CD14-positive monocyte (primary cell): Measurements from ENCODE around the gene TRMT13. TPM values are rescaled to one million over a fixed set of nuclear protein-coding genes. Genes with fewer than 3 reads are reported as not detected.

Source experiments
- DNase-seq, 3 donors: peaks; one replicate each; pipeline ENCODE4 v3.0.0-alpha.2; 2011 to 2022
- H2AFZ ChIP-seq: 2 replicates; pipeline ENCODE4 v1.6.0; 2012; ENCODE audit warnings: mild to moderate bottlenecking, low read depth, low read length, inconsistent platforms; ENCODE audit not compliant: insufficient read depth, poor library complexity, severe bottlenecking
- H3K27ac ChIP-seq, 2 donors: 1 replicate in 1 of 2; 2 replicates in 1 of 2; pipeline ENCODE4 v1.5.1; 2012 to 2013; ENCODE audit warnings: low read length in 2 of 2, control low read depth in 1 of 2, inconsistent platforms in 1 of 2, low read depth in 1 of 2, mild to moderate bottlenecking in 1 of 2
- H3K27me3 ChIP-seq, 2 donors: one replicate each; pipeline versions ENCODE4 v1.6.0 to v1.6.1; 2011 to 2013; ENCODE audit warnings: low read length in 2 of 2; ENCODE audit not compliant: control insufficient read depth in 2 of 2, insufficient read depth in 2 of 2
- H3K36me3 ChIP-seq, 2 donors: replicated peaks in 1 of 2; 1 replicate in 1 of 2; 2 replicates in 1 of 2; pipeline versions ENCODE4 v1.5.1 to v1.6.1; 2012 to 2013; ENCODE audit warnings: low read length in 2 of 2, control low read depth in 1 of 2, inconsistent platforms in 1 of 2, mild to moderate bottlenecking in 1 of 2; ENCODE audit not compliant: insufficient read depth in 2 of 2, control insufficient read depth in 1 of 2
- H3K4me1 ChIP-seq, 2 donors: 1 replicate in 1 of 2; 2 replicates in 1 of 2; pipeline versions ENCODE4 v1.5.1 to v1.6.1; 2012 to 2013; ENCODE audit warnings: low read length in 2 of 2, control low read depth in 1 of 2, inconsistent platforms in 1 of 2, mild to moderate bottlenecking in 1 of 2, moderate library complexity in 1 of 2; ENCODE audit not compliant: insufficient read depth in 2 of 2, control insufficient read depth in 1 of 2
- H3K4me2 ChIP-seq: replicated peaks from 2 replicates; pipeline ENCODE3; 2012; ENCODE audit warnings: low read length, moderate library complexity, mild to moderate bottlenecking; ENCODE audit not compliant: poor library complexity, severe bottlenecking; ENCODE audit errors: extremely low read depth
- H3K4me3 ChIP-seq, 3 experiments: fragments of 200-600 bp in 1 of 3; sonication (generic) in 1 of 3; replicated peaks in 1 of 3; 1 replicate in 2 of 3; 2 replicates in 1 of 3; pipeline ENCODE4 v1.5.1; 2011 to 2013; ENCODE audit warnings: low read length in 3 of 3, mild to moderate bottlenecking in 3 of 3, control low read depth in 2 of 3, low read depth in 2 of 3, inconsistent platforms in 1 of 3, moderate library complexity in 1 of 3
- H3K79me2 ChIP-seq: 2 replicates; pipeline ENCODE4 v1.6.0; 2012; ENCODE audit warnings: mild to moderate bottlenecking, control low read depth, inconsistent platforms, low read length, moderate library complexity; ENCODE audit not compliant: insufficient read depth
- H3K9ac ChIP-seq: 2 replicates; pipeline ENCODE4 v1.6.0; 2017; ENCODE audit warnings: low read length, mild to moderate bottlenecking; ENCODE audit not compliant: insufficient read depth, poor library complexity, severe bottlenecking
- H3K9me3 ChIP-seq, 2 donors: replicated peaks in 1 of 2; 1 replicate in 1 of 2; 2 replicates in 1 of 2; pipeline versions ENCODE4 v1.5.1 to v1.6.1; 2012 to 2013; ENCODE audit warnings: low read length in 2 of 2, control low read depth in 1 of 2; ENCODE audit not compliant: control insufficient read depth in 1 of 2, insufficient read depth in 1 of 2
- H4K20me1 ChIP-seq: 2 replicates; pipeline ENCODE4 v1.6.0; 2012; ENCODE audit warnings: mild to moderate bottlenecking, low read length, control low read depth, moderate library complexity; ENCODE audit not compliant: insufficient read depth
- H3K27ac Mint-ChIP-seq, 7 donors: one replicate each; pipeline ENCODE4 v1.8.0; 2020; ENCODE audit warnings: mild to moderate bottlenecking in 7 of 7, mixed read lengths in 7 of 7, moderate library complexity in 6 of 7, inconsistent platforms in 2 of 7
- H3K27me3 Mint-ChIP-seq, 3 donors: one replicate each; pipeline ENCODE4 v1.8.0; 2021 to 2022; ENCODE audit warnings: low read depth in 3 of 3, mild to moderate bottlenecking in 3 of 3, mixed read lengths in 3 of 3, moderate library complexity in 3 of 3, inconsistent platforms in 1 of 3
- H3K36me3 Mint-ChIP-seq, 2 donors: one replicate each; pipeline ENCODE4 v1.8.0; 2020; ENCODE audit warnings: mixed read lengths in 2 of 2, inconsistent platforms in 1 of 2, mild to moderate bottlenecking in 1 of 2
- H3K4me1 Mint-ChIP-seq: one replicate; pipeline ENCODE4 v1.8.0; 2020; ENCODE audit warnings: mild to moderate bottlenecking, mixed read lengths
- H3K4me3 Mint-ChIP-seq, 2 donors: one replicate each; pipeline ENCODE4 v1.8.0; 2020; ENCODE audit warnings: mild to moderate bottlenecking in 2 of 2, mixed read lengths in 2 of 2, moderate library complexity in 1 of 2
- H3K9me3 Mint-ChIP-seq, 7 donors: one replicate each; pipeline ENCODE4 v1.8.0; 2020 to 2022; ENCODE audit warnings: mixed read lengths in 7 of 7, mild to moderate bottlenecking in 6 of 7, moderate library complexity in 6 of 7, inconsistent platforms in 2 of 7
- WGBS: methylation state at CpG from one replicate; pipeline ENCODE4 v1.1.5; 2013; ENCODE audit warnings: missing lambda C conversion rate; ENCODE audit not compliant: insufficient coverage; 5-methylcytosine and 5-hydroxymethylcytosine counted together
- intact Hi-C, 2 donors: fragments of 100-400 bp; cut with micrococcal nuclease; formaldehyde crosslinking; loops; one replicate each; pipeline versions ENCODE4 v1.15.0 to v1.15.1; 2023
- polyA plus RNA-seq, 3 donors: library from polyadenylated mRNA; depleted of rRNA in 1 of 3; unstranded in 2 of 3; stranded (reverse) in 1 of 3; fragments of 300-500 nt in 2 of 3; fragments of >200 nt in 1 of 3; fragmentation: Illumina TruSeq in 2 of 3; gene quantifications; 1 replicate in 2 of 3; 2 replicates in 1 of 3; pipeline ENCODE4 v1.2.3, GENCODE V29; 2012 to 2021
- TF ChIP-seq, protein P1 (sequence below): fragments of 200-600 bp; IDR thresholded peaks from one replicate; pipeline ENCODE4 v1.8.0; 2022; ENCODE audit warnings: antibody characterized with exemption, mild to moderate bottlenecking

Gene TRMT13
- polyA plus RNA-seq, 3 donors, result 2.2 to 8.1 (median 2.3) TPM

- WGBS, result 100% methylated on average over 3 of the region's 8 CpGs
- Histone ChIP-seq H3K4me3 (peak overlapping the region in 1 of 3 experiments; percentile 99), H3K9me3 (no peaks in the 10 kb centered on the region), H3K4me2 (peak overlapping the region; percentile 94), H3K79me2 (peaks cover 65% of the 10 kb centered on the region), H3K9ac (no peak overlapping the region), H3K27ac (no peak overlapping the region), H2AFZ (peak overlapping the region; percentile 100), H3K36me3 (no peaks in the 10 kb centered on the region), H3K27me3 (no peaks in the 10 kb centered on the region), H4K20me1 (no peaks in the 10 kb centered on the region), H3K4me1 (peaks cover 14 to 22% of the 10 kb centered on the region in 2 donors)
- Mint-ChIP-seq H3K9me3 (no peaks in the 10 kb centered on the region), H3K27me3 (no peaks in the 10 kb centered on the region), H3K4me1 (peaks cover 21% of the 10 kb centered on the region), H3K36me3 (no peaks in the 10 kb centered on the region), H3K27ac (no peak overlapping the region), H3K4me3 (no peak overlapping the region)
- TF ChIP-seq, protein P1, sequence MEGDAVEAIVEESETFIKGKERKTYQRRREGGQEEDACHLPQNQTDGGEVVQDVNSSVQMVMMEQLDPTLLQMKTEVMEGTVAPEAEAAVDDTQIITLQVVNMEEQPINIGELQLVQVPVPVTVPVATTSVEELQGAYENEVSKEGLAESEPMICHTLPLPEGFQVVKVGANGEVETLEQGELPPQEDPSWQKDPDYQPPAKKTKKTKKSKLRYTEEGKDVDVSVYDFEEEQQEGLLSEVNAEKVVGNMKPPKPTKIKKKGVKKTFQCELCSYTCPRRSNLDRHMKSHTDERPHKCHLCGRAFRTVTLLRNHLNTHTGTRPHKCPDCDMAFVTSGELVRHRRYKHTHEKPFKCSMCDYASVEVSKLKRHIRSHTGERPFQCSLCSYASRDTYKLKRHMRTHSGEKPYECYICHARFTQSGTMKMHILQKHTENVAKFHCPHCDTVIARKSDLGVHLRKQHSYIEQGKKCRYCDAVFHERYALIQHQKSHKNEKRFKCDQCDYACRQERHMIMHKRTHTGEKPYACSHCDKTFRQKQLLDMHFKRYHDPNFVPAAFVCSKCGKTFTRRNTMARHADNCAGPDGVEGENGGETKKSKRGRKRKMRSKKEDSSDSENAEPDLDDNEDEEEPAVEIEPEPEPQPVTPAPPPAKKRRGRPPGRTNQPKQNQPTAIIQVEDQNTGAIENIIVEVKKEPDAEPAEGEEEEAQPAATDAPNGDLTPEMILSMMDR, result no peak
- intact Hi-C loops, result loop anchor here (5.0 kb wide), 3 partner anchors 94 to 136 kb away; partner anchors contain the start of genes RTCA (in 2 of the 2) and DBT (in 1 of the 2)
- no peak for DNase-seq
Measured at GRCh38 chr1:100131623-100132022, 1.3 kb upstream of the TRMT13 start.

DNA sequence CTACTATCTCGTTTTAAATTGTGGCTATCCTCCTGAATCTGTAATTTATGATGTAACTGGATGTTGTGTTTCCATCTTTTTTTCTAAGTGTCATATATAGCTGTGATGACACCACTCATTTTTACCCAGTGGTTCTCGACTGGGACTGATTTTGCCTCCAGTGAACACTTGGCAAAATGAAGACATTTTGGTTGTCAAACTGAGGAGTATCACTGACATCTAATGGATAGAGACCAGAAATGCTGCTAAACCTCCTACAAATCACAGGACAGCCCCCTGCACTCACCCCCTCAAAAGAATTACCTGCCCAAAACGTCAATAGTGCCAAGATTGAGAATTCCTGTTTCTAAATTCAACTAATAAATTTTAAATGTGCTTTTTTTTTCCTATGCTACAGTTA lies 1.9 kb downstream of the TRMT13 start:
- intact Hi-C loops, result loop anchor here (5.0 kb wide), 3 partner anchors 98 to 132 kb away; partner anchors contain the start of genes RTCA (in 2 of the 2) and DBT (in 1 of the 2)

More for the DNA sequence above, 1.9 kb downstream of the TRMT13 start:
- Mint-ChIP-seq H3K4me1 (peaks cover 21% of the 10 kb centered on the region), H3K27ac (no peak overlapping the region), H3K4me3 (no peak overlapping the region), H3K36me3 (peaks cover 19 to 26% of the 10 kb centered on the region in 2 donors), H3K9me3 (no peaks in the 10 kb centered on the region), H3K27me3 (no peaks in the 10 kb centered on the region)
- Histone ChIP-seq H3K27ac (no peak overlapping the region), H2AFZ (no peak overlapping the region), H3K79me2 (peaks cover 52% of the 10 kb centered on the region), H4K20me1 (no peaks in the 10 kb centered on the region), H3K4me1 (peaks cover 14 to 22% of the 10 kb centered on the region in 2 donors), H3K4me2 (no peak overlapping the region), H3K27me3 (no peaks in the 10 kb centered on the region), H3K4me3 (no peak overlapping the region), H3K36me3 (peaks cover 31 to 32% of the 10 kb centered on the region in 2 donors), H3K9me3 (no peaks in the 10 kb centered on the region), H3K9ac (no peak overlapping the region)
- TF ChIP-seq, protein P1, result no peak
- no peak for DNase-seq
- WGBS, result no CpG with 5 or more reads among the region's 3 CpGs
